Keratinocyte (primary cell): ENCODE measurements around the gene DNM2. TPM values are rescaled to one million over a fixed set of nuclear protein-coding genes. Genes with fewer than 3 reads are reported as not detected.

ENCODE experiments used
- DNase-seq: peaks from one replicate; pipeline ENCODE4 v3.0.0-alpha.2; 2011; ENCODE audit warnings: low read depth, missing footprints, low spot score
- FAIRE-seq: peaks from 2 replicates; lab custom pipeline; 2011; peaks lifted over from hg19 to GRCh38; lab: Jason Lieb, UNC
- H2AFZ ChIP-seq: 2 replicates; pipeline ENCODE4 v1.6.0; 2012; ENCODE audit warnings: low read length, control low read depth, inconsistent platforms; ENCODE audit not compliant: control insufficient read depth
- H3K27ac ChIP-seq: 2 replicates; pipeline ENCODE4 v1.5.1; 2011; ENCODE audit warnings: low read length; ENCODE audit not compliant: control insufficient read depth, insufficient read depth
- H3K27me3 ChIP-seq: 3 replicates; pipeline ENCODE4 v1.6.0; 2011; ENCODE audit warnings: low read length; ENCODE audit not compliant: control insufficient read depth, insufficient read depth; ENCODE audit errors: extremely low read depth
- H3K36me3 ChIP-seq, 2 experiments: 2 replicates in 1 of 2; 3 replicates in 1 of 2; pipeline ENCODE4 v1.5.1; 2011; ENCODE audit warnings: low read length in 2 of 2, mild to moderate bottlenecking in 1 of 2; ENCODE audit not compliant: control insufficient read depth in 2 of 2, insufficient read depth in 2 of 2; ENCODE audit errors: extremely low read depth in 1 of 2
- H3K4me1 ChIP-seq: 3 replicates; pipeline ENCODE4 v1.5.1; 2011; ENCODE audit warnings: low read length; ENCODE audit not compliant: control insufficient read depth, insufficient read depth; ENCODE audit errors: extremely low read depth
- H3K4me2 ChIP-seq: 3 replicates; pipeline ENCODE4 v1.6.0; 2011; ENCODE audit warnings: low read depth, low read length; ENCODE audit not compliant: control insufficient read depth, insufficient read depth; ENCODE audit errors: extremely low read depth
- H3K4me3 ChIP-seq, 3 experiments: fragments of 200-600 bp in 1 of 3; sonication (generic) in 1 of 3; 2 replicates in 2 of 3; 3 replicates in 1 of 3; pipeline ENCODE4 v1.5.1; 2011 to 2016; ENCODE audit warnings: low read length in 3 of 3, mild to moderate bottlenecking in 3 of 3, control low read depth in 2 of 3, inconsistent platforms in 1 of 3, low read depth in 1 of 3, mixed read lengths in 1 of 3, mixed run types in 1 of 3, moderate library complexity in 1 of 3; ENCODE audit not compliant: control insufficient read depth in 2 of 3, insufficient read depth in 2 of 3; ENCODE audit errors: extremely low read depth in 1 of 3
- H3K79me2 ChIP-seq: 2 replicates; pipeline ENCODE4 v1.6.0; 2012; ENCODE audit warnings: low read length; ENCODE audit not compliant: control insufficient read depth, insufficient read depth
- H3K9ac ChIP-seq: 3 replicates; pipeline ENCODE4 v1.6.0; 2011; ENCODE audit warnings: low read length; ENCODE audit not compliant: control insufficient read depth, insufficient read depth; ENCODE audit errors: extremely low read depth
- H3K9me1 ChIP-seq: 3 replicates; pipeline ENCODE4 v1.6.0; 2011; ENCODE audit warnings: low read length; ENCODE audit not compliant: control insufficient read depth, insufficient read depth; ENCODE audit errors: extremely low read depth
- H3K9me3 ChIP-seq: 2 replicates; pipeline ENCODE4 v1.5.1; 2012; ENCODE audit warnings: low read depth, low read length; ENCODE audit not compliant: control insufficient read depth
- H4K20me1 ChIP-seq: 3 replicates; pipeline ENCODE4 v1.6.0; 2011; ENCODE audit warnings: low read length; ENCODE audit not compliant: control insufficient read depth, insufficient read depth; ENCODE audit errors: extremely low read depth
- EZH2 ChIP-seq: IDR thresholded peaks from one replicate; pipeline ENCODE4 v1.6.1; 2012; ENCODE audit warnings: inconsistent platforms, mild to moderate bottlenecking, low read length, moderate library complexity
- dilution Hi-C: fragments of 300-500 bp; cut with MboI; formaldehyde crosslinking; loops from one replicate; pipeline ENCODE4 v1.7.0; 2020; ENCODE audit warnings: low sequenced_read_pairs; ENCODE audit not compliant: extremely low pct_ligation_motif_present
- polyA plus RNA-seq, 5 experiments: library from polyadenylated mRNA; depleted of rRNA in 3 of 5; stranded (reverse) in 3 of 5; stranded (forward) in 1 of 5; unstranded in 1 of 5; fragments of >200 nt; gene quantifications; 1 replicate in 1 of 5; 2 replicates in 3 of 5; 3 replicates in 1 of 5; pipeline versions ENCODE4 v1.2.1 to v1.2.3, GENCODE V29; 2011 to 2012; ENCODE audit warnings: missing spikeins in 2 of 5, low read depth in 1 of 5, low replicate concordance in 1 of 5
- TF ChIP-seq, protein P1 (sequence below), 3 experiments: IDR thresholded peaks in 1 of 3; conservative IDR thresholded peaks in 1 of 3; optimal IDR thresholded peaks in 1 of 3; 2 replicates in 2 of 3; 3 replicates in 1 of 3; pipeline versions ENCODE3 to v1.5.1; 2011; ENCODE audit warnings: low read length in 3 of 3, mild to moderate bottlenecking in 3 of 3, moderate library complexity in 2 of 3, control low read depth in 1 of 3, inconsistent platforms in 1 of 3; ENCODE audit not compliant: insufficient read depth in 2 of 3; ENCODE audit errors: extremely low read depth in 1 of 3

The DNM2 gene
- polyA plus RNA-seq, 1 donor (not counting 4 experiments of a cell fraction or from before 2014, with no cell fraction given): 60.1 TPM

DNA sequence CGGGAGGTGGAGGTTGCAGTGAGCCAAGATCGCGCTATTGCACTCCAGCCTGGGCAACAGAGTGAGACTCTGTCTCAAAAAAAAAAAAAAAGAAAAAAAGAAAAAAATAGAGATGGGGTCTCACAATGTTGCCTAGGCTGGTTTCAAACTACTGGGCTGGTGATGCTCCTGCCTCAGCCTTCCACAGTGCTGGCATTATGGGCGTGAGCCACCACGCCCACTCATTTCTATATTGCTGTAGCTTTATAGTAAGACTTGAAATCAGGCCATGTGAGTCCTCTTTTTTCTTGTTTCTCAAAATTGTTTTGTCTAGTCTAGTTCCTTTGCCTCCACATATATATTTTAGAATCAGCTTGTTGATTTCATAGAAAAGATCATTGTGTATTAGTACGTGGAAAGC lies 18.3 kb downstream of the DNM2 start:
- Histone ChIP-seq H3K4me3 (no peak overlapping the region), H3K36me3 (peaks cover 2 to 3% of the 10 kb centered on the region in 2 experiments), H3K9ac (no peak overlapping the region), H3K9me1 (no peaks in the 10 kb centered on the region), H3K27me3 (no peaks in the 10 kb centered on the region), H3K4me1 (no peaks in the 10 kb centered on the region), H2AFZ (no peak overlapping the region), H3K79me2 (peaks cover 85% of the 10 kb centered on the region), H3K9me3 (no peaks in the 10 kb centered on the region), H4K20me1 (peaks cover 3% of the 10 kb centered on the region), H3K27ac (no peak overlapping the region), H3K4me2 (no peak overlapping the region)
- DNase-seq (no peak), FAIRE-seq (no peak)
- dilution Hi-C loops: no loop called here
- TF ChIP-seq, protein P1, sequence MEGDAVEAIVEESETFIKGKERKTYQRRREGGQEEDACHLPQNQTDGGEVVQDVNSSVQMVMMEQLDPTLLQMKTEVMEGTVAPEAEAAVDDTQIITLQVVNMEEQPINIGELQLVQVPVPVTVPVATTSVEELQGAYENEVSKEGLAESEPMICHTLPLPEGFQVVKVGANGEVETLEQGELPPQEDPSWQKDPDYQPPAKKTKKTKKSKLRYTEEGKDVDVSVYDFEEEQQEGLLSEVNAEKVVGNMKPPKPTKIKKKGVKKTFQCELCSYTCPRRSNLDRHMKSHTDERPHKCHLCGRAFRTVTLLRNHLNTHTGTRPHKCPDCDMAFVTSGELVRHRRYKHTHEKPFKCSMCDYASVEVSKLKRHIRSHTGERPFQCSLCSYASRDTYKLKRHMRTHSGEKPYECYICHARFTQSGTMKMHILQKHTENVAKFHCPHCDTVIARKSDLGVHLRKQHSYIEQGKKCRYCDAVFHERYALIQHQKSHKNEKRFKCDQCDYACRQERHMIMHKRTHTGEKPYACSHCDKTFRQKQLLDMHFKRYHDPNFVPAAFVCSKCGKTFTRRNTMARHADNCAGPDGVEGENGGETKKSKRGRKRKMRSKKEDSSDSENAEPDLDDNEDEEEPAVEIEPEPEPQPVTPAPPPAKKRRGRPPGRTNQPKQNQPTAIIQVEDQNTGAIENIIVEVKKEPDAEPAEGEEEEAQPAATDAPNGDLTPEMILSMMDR (optimal IDR thresholded peaks at IDR 0.05 in 1 of 3, IDR thresholded peaks at IDR 0.05 in 1 of 3, conservative IDR thresholded peaks at IDR 0.05 in 1 of 3; ENCODE audit: extremely low read depth in 1 of 3, insufficient read depth in 2 of 3, low read length in 3 of 3): no peak
- no peak for TF ChIP-seq EZH2

DNA sequence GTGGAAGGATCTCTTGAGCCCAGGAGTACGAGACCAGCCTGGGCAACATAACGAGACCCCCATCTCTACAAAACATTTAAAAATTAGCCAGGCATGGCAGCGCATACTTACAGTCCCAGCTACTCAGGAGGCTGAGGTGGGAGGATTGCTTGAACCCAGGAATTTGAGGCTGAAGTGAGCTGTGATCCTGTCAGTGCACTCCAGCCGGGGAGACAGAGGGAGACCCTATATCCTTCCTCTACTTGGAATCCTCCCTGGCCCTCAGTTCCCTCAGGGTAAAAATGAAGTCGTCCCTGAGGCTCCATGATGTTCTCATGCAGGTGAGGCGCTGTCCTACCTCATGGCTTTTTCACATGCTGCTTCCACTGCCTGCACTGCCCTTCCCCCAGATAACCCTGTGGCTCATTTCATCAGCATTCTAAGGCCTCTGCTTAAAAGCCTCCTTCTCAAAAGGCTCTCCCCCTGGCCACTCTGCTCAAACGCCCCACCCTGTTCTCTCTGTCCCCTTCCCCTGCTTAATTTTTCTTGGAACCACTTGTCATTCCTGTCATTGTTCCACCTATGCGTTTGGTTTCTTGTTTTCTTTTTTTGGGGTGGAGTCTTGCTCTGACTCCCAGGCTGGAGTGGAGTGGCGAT lies 19.2 kb downstream of the DNM2 start:
- no peak for DNase-seq
- Histone ChIP-seq H3K4me1 (no peaks in the 10 kb centered on the region), H3K79me2 (peaks cover 84% of the 10 kb centered on the region), H3K9me1 (no peaks in the 10 kb centered on the region), H3K27ac (no peak overlapping the region), H4K20me1 (peaks cover 3% of the 10 kb centered on the region), H3K9ac (no peak overlapping the region), H3K4me2 (no peak overlapping the region), H3K4me3 (no peak overlapping the region), H3K36me3 (peaks cover 3% of the 10 kb centered on the region in 2 experiments), H3K9me3 (no peaks in the 10 kb centered on the region), H2AFZ (no peak overlapping the region), H3K27me3 (no peaks in the 10 kb centered on the region)
- dilution Hi-C loops: no loop called here
- no peak for TF ChIP-seq EZH2
- TF ChIP-seq, protein P1 (optimal IDR thresholded peaks at IDR 0.05 in 1 of 3, IDR thresholded peaks at IDR 0.05 in 1 of 3, conservative IDR thresholded peaks at IDR 0.05 in 1 of 3; ENCODE audit: extremely low read depth in 1 of 3, insufficient read depth in 2 of 3, low read length in 3 of 3): no peak
- FAIRE-seq: no peak
